Ovary (tissue), 10 donors: Measurements from ENCODE around the gene OR10A6. TPM values are rescaled to one million over a fixed set of nuclear protein-coding genes. Genes with fewer than 3 reads are reported as not detected.

Experiments used
- DNase-seq, 5 donors: peaks; one replicate each; pipeline ENCODE4 v3.0.0-alpha.2; 2019 to 2020
- H3K27ac ChIP-seq, 2 donors: fragments of 200-600 bp; one replicate each; pipeline versions ENCODE4 v1.5.1 to v1.8.0; 2019 to 2022
- H3K27me3 ChIP-seq: fragments of 200-600 bp; one replicate; pipeline ENCODE4 v1.8.0; 2022
- H3K36me3 ChIP-seq: fragments of 200-600 bp; sonication (generic); one replicate; pipeline ENCODE4 v1.5.1; 2019
- H3K4me1 ChIP-seq: one replicate; pipeline ENCODE4 v1.8.1; 2013; ENCODE audit warnings: mild to moderate bottlenecking, moderate library complexity; ENCODE audit not compliant: insufficient read depth
- H3K4me3 ChIP-seq: fragments of 200-600 bp; sonication (generic); one replicate; pipeline ENCODE4 v1.5.1; 2017
- H3K9me3 ChIP-seq, 2 donors: fragments of 200-600 bp in 1 of 2; sonication (generic) in 1 of 2; one replicate each; pipeline versions ENCODE4 v1.5.1 to v1.8.1; 2013 to 2019; ENCODE audit warnings: mild to moderate bottlenecking in 1 of 2, moderate library complexity in 1 of 2
- CTCF ChIP-seq, 3 donors: fragments of 450-650 bp in 2 of 3; fragments of 200-600 bp in 1 of 3; IDR thresholded peaks; one replicate each; pipeline versions ENCODE4 v1.5.1 to v1.8.0; 2016 to 2022; ENCODE audit warnings: antibody characterized with exemption in 3 of 3, mild to moderate bottlenecking in 1 of 3
- EP300 ChIP-seq: sonication (generic); formaldehyde crosslinking; IDR thresholded peaks from one replicate; pipeline ENCODE4 v1.6.1; 2017; ENCODE audit warnings: antibody characterized with exemption
- POLR2A ChIP-seq: fragments of 450-650 bp; IDR thresholded peaks from one replicate; pipeline ENCODE4 v1.6.1; 2017; ENCODE audit warnings: antibody characterized with exemption, mild to moderate bottlenecking, moderate library complexity
- WGBS, 3 donors: extraction: QIAGEN DNeasy Blood & Tissue Kit in 1 of 3; methylation state at CpG; one replicate each; pipeline versions ENCODE4 v1.1.5 to v1.1.7; 2013 to 2017; 5-methylcytosine and 5-hydroxymethylcytosine counted together
- intact Hi-C, 4 donors: fragments of 100-400 bp; cut with DNase I; formaldehyde crosslinking; loops; one replicate each; pipeline versions ENCODE4 v1.11.0 to v1.15.1; 2022 to 2023
- long read RNA-seq, 3 donors: library from polyadenylated mRNA in 2 of 3; unstranded in 2 of 3; transcript quantifications; one replicate each; pipeline ENCODE4 v2.0.0 and lab custom pipeline, GENCODE V29; 2021 to 2026
- polyA plus RNA-seq, 2 donors: library from polyadenylated mRNA; stranded (reverse); fragments of 200-250 nt in 1 of 2; fragments of 350-450 nt in 1 of 2; fragmentation: Illumina TruSeq in 1 of 2; extraction: RNeasy Lipid Tissue Mini Kit (QIAGEN cat#74804) in 1 of 2; gene quantifications; one replicate each; pipeline ENCODE4 v1.2.3, GENCODE V29; 2013 to 2014
- total RNA-seq, 7 donors: library from RNA; depleted of rRNA in 2 of 7; stranded (reverse); fragments of >200 nt in 2 of 7; fragmentation: NEBNext Ultra II Directional in 3 of 7; extraction: Animal tissue kit (Norgen Biotek cat#: 25700) in 3 of 7; gene quantifications; one replicate each; pipeline versions ENCODE4 v1.1.0 to v1.2.4, GENCODE V29; 2016 to 2023
- donor health status: DM: no; HTN: no; CAD: no; lungs with moderate emphysema.
- donor health status: DM: no; HTN: no; CAD: no.
- donor health status: Bipolar disorder and iron deficiency.
- donor health status: DM: yes; HTN: yes; CAD: no.
- donor health status: DM: no; HTN: no; CAD: no.
- donor health status: DM: yes; HTN: yes; CAD: no.

Gene OR10A6, protein sequence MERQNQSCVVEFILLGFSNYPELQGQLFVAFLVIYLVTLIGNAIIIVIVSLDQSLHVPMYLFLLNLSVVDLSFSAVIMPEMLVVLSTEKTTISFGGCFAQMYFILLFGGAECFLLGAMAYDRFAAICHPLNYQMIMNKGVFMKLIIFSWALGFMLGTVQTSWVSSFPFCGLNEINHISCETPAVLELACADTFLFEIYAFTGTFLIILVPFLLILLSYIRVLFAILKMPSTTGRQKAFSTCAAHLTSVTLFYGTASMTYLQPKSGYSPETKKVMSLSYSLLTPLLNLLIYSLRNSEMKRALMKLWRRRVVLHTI
- total RNA-seq (not detected), polyA plus RNA-seq (not detected)
- long read RNA-seq, donor 1: 0 reads
- long read RNA-seq, donor 2: 0 reads
- long read RNA-seq, donor 3: 0 reads

- 54 to 79% (median 65%) methylated on average over 4 of the region's 4 CpGs for WGBS, 3 donors
- no peak for DNase-seq
- Histone ChIP-seq H3K36me3 (no peaks in the 10 kb centered on the region), H3K27ac (no peak within 1 kb of the TSS), H3K4me3 (no peak within 1 kb of the TSS), H3K27me3 (no peaks in the 10 kb centered on the region), H3K4me1 (no peaks in the 10 kb centered on the region), H3K9me3 (no peaks in the 10 kb centered on the region)
- intact Hi-C loops: no loop called here
- no peak for TF ChIP-seq CTCF (IDR thresholded peaks at IDR 0.05)
- TF ChIP-seq EP300: no peak
- no peak for TF ChIP-seq POLR2A
Measured at GRCh38 chr11:7931168-7931567, at the start of gene OR10A6. TSS of gene OR10A6 (minus strand) at chr11:7931268. CDS start at chr11:7928662, 2,606 bp downstream.

GRCh38 chr11:7977232-7977917 is 46.3 kb upstream of the OR10A6 start:
- DNase-seq: no peak
- H3K36me3 ChIP-seq: no peaks in the 10 kb centered on the region
- no peaks in the 10 kb centered on the region for H3K27me3 ChIP-seq
- 23 to 34% (median 32%) methylated on average over 5 of the region's 5 CpGs for WGBS, 3 donors
- intact Hi-C loops: no loop called here
- no peak overlapping the region for H3K27ac ChIP-seq
- H3K4me3 ChIP-seq: no peak overlapping the region
- H3K4me1 ChIP-seq: no peaks in the 10 kb centered on the region
- no peaks in the 10 kb centered on the region for H3K9me3 ChIP-seq
- TF ChIP-seq EP300 (no peak), POLR2A (no peak), CTCF (IDR thresholded peaks at IDR 0.05) (no peak)

DNA sequence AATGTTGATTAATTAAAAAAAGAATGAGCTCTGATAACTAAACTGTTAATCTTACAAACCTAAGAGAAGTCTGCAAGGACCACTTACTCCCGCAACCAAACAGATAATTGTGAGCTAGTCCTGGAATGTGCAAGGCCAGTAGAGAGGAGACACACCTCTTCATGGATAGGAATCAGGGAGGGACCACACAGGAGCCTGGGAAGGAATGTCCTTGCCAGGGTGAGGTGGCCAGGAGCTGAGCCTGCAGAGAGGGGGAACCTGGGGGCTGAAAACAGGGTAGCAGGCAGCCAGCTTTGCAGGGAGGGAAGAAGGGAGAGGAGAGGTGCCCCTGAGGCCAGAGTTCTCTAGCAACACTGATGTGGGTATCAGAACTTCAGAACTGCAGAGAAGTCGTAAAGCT is 43.6 kb upstream of the OR10A6 start:
- H3K9me3 ChIP-seq: no peaks in the 10 kb centered on the region
- H3K27ac ChIP-seq: no peak overlapping the region
- no peak overlapping the region for H3K4me3 ChIP-seq
- no peaks in the 10 kb centered on the region for H3K4me1 ChIP-seq
- no peak for DNase-seq
- H3K27me3 ChIP-seq: no peaks in the 10 kb centered on the region
- 33 to 57% (median 45%) methylated on average over 2 of the region's 2 CpGs for WGBS, 3 donors
- no peaks in the 10 kb centered on the region for H3K36me3 ChIP-seq
- intact Hi-C loops: no loop called here
- TF ChIP-seq POLR2A (no peak), CTCF (IDR thresholded peaks at IDR 0.05) (no peak), EP300 (no peak)

GRCh38 chr11:7973011-7973410 is 41.9 kb upstream of the OR10A6 start:
- H3K4me1 ChIP-seq: no peaks in the 10 kb centered on the region
- H3K27ac ChIP-seq: no peak overlapping the region
- intact Hi-C loops: no loop called here
- TF ChIP-seq EP300: no peak
- no peak for TF ChIP-seq POLR2A
- TF ChIP-seq CTCF (IDR thresholded peaks at IDR 0.05): no peak
- H3K27me3 ChIP-seq: no peaks in the 10 kb centered on the region
- H3K4me3 ChIP-seq: no peak overlapping the region
- no peaks in the 10 kb centered on the region for H3K36me3 ChIP-seq
- DNase-seq: no peak
- 80 to 87% (median 84%) methylated on average over 5 of the region's 5 CpGs for WGBS, 3 donors
- no peaks in the 10 kb centered on the region for H3K9me3 ChIP-seq
